Calu3 (cell line): Measurements from ENCODE around the gene CCNF. TPM values are rescaled to one million over a fixed set of nuclear protein-coding genes. Genes with fewer than 3 reads are reported as not detected.
A peak's percentile ranks its signal among the peaks of the same experiment; 100 is the strongest.

ENCODE experiments used
- BruUV-seq: library from RNA; stranded (reverse); fragments of 400-500 nt; replicated peaks from 2 replicates; lab custom pipeline; 2021; lab: Mats Ljungman, UMichigan
- CTCF ChIA-PET: fragments of 300-600 bp; sonication (Branson Sonifier 250); formaldehyde crosslinking; loops from one replicate; lab custom pipeline; 2022; ENCODE audit warnings: antibody characterized with exemption; lab: Charles Lee
- DNase-seq: peaks from one replicate; pipeline ENCODE4 v3.0.0; 2022
- H3K27ac Mint-ChIP-seq: one replicate; pipeline ENCODE4 v1.8.0; 2022; ENCODE audit warnings: mixed read lengths; ENCODE audit not compliant: unreplicated experiment
- H3K27me3 Mint-ChIP-seq: one replicate; pipeline ENCODE4 v1.8.0; 2022; ENCODE audit warnings: mixed read lengths; ENCODE audit not compliant: unreplicated experiment
- H3K36me3 Mint-ChIP-seq: one replicate; pipeline ENCODE4 v1.8.0; 2022; ENCODE audit warnings: mild to moderate bottlenecking, moderate library complexity, mixed read lengths; ENCODE audit not compliant: insufficient read depth, unreplicated experiment
- H3K4me1 Mint-ChIP-seq: one replicate; pipeline ENCODE4 v1.8.0; 2022; ENCODE audit warnings: mild to moderate bottlenecking, low read depth, mixed read lengths; ENCODE audit not compliant: unreplicated experiment
- H3K4me3 Mint-ChIP-seq: one replicate; pipeline ENCODE4 v1.8.0; 2022; ENCODE audit warnings: mild to moderate bottlenecking, low read depth, moderate library complexity, mixed read lengths; ENCODE audit not compliant: unreplicated experiment
- H3K9me3 Mint-ChIP-seq: one replicate; pipeline ENCODE4 v1.8.0; 2022; ENCODE audit warnings: low read depth, mixed read lengths; ENCODE audit not compliant: unreplicated experiment
- CTCF ChIP-seq: fragments of 200-600 bp; IDR thresholded peaks from one replicate; pipeline ENCODE4 v1.8.0; 2022; ENCODE audit warnings: antibody characterized with exemption; ENCODE audit not compliant: unreplicated experiment
- intact Hi-C: fragments of 100-400 bp; cut with micrococcal nuclease; formaldehyde crosslinking; loops from one replicate; pipeline ENCODE4 v1.10.0; 2022; ENCODE audit not compliant: unreplicated experiment
- total RNA-seq: library from RNA; stranded (reverse); gene quantifications from 2 replicates; pipeline ENCODE4 v1.2.3, GENCODE V29; 2022

The CCNF gene
- total RNA-seq, 1 experiment from 2014 or later: 54.5 TPM

- BruUV-seq: no TSS peak
- TF ChIP-seq CTCF: no peak
- CTCF ChIA-PET: no interaction called here
- Mint-ChIP-seq H3K27ac (no peak overlapping the region), H3K9me3 (no peaks in the 10 kb centered on the region), H3K36me3 (no peaks in the 10 kb centered on the region), H3K4me1 (peaks cover 5% of the 10 kb centered on the region), H3K27me3 (peaks cover 27% of the 10 kb centered on the region), H3K4me3 (no peak overlapping the region)
- intact Hi-C loops: no loop called here
- no peak for DNase-seq
Observed at GRCh38 chr16:2422123-2422867, 7.0 kb upstream of the CCNF start.

- TF ChIP-seq CTCF: no peak
Observed at GRCh38 chr16:2424061-2425007, 4.9 kb upstream of the CCNF start.

GRCh38 chr16:2425008-2425518, 4.2 kb upstream of the CCNF start:
- Mint-ChIP-seq H3K27ac (peak overlapping the region; percentile 3), H3K27me3 (peaks cover 22% of the 10 kb centered on the region), H3K9me3 (no peaks in the 10 kb centered on the region), H3K4me3 (no peak overlapping the region), H3K36me3 (peaks cover 26% of the 10 kb centered on the region), H3K4me1 (peaks cover 21% of the 10 kb centered on the region)
- no peak for TF ChIP-seq CTCF
- BruUV-seq: no TSS peak
- DNase-seq: no peak
- intact Hi-C loops: no loop called here
- CTCF ChIA-PET: no interaction called here

More at GRCh38 chr16:2424061-2425007, 4.9 kb upstream of the CCNF start:
- Mint-ChIP-seq H3K36me3 (peaks cover 19% of the 10 kb centered on the region), H3K9me3 (no peaks in the 10 kb centered on the region), H3K4me3 (no peak overlapping the region), H3K4me1 (peaks cover 16% of the 10 kb centered on the region), H3K27me3 (peaks cover 27% of the 10 kb centered on the region), H3K27ac (peak overlapping the region; percentile 3)
- intact Hi-C loops: no loop called here
- CTCF ChIA-PET: interaction anchor here (0.6 kb wide), 1 partner anchor 109 kb away, joined by 3 read pairs; no protein-coding TSS in a partner anchor
- DNase-seq: no peak
- no TSS peak for BruUV-seq

GRCh38 chr16:2425825-2426430, 3.3 kb upstream of the CCNF start:
- no TSS peak for BruUV-seq
- no peaks in the 10 kb centered on the region for H3K9me3 Mint-ChIP-seq
- intact Hi-C loops: no loop called here
- H3K27me3 Mint-ChIP-seq: peaks cover 14% of the 10 kb centered on the region
- H3K36me3 Mint-ChIP-seq: peaks cover 35% of the 10 kb centered on the region
- H3K27ac Mint-ChIP-seq: no peak overlapping the region
- peaks cover 30% of the 10 kb centered on the region for H3K4me1 Mint-ChIP-seq
- DNase-seq: no peak
- CTCF ChIA-PET: no interaction called here
- no peak overlapping the region for H3K4me3 Mint-ChIP-seq
- no peak for TF ChIP-seq CTCF
